GM10266 (cell line): ENCODE results near the gene SIN3B.

Experiments
- DNase-seq: peaks from one replicate; pipeline ENCODE4 v3.0.0; 2012; ENCODE audit errors: extremely low spot score
- TF ChIP-seq, protein P1 (sequence below): IDR thresholded peaks from 2 replicates; pipeline ENCODE4 v1.5.1; 2012; ENCODE audit warnings: mild to moderate bottlenecking, low read depth; ENCODE audit not compliant: control insufficient read depth, insufficient read depth; ENCODE audit errors: missing control alignments

The SIN3B gene

DNA sequence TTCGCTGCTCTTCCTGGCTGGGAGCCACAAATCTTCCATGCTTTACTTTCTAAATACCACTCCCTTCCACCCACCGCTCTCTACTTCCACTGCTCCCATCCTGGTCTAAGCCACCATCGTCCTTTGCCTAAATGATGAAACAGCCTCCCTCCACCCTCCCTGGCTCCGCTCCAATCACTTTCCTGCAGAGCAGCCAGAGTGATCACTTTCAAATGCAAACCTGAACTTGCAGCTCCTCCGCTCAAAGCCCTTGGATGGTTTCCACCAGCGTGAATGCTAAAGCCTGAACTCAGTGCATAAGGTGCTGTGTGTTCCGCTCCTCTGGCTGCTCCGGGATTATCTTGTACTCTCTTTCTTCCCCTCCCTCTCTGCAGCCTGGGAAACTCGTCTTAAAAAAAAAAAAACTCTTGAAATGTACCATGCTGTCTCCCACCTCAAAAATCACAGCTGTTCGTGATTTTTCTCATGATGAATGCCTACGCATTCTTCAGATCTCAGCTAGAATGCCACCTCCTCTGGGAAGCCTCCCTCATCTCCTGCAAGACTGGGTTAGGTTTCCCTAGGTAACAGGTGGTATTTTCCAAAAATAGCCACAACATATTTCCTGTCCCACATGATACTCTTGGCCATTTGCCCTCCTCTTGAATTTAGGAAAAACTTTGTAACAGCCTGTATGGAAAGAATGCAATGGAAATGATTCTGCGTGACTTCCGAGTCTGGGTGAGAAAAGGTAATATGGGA, 3.7 kb upstream of the SIN3B start:
- TF ChIP-seq, protein P1, sequence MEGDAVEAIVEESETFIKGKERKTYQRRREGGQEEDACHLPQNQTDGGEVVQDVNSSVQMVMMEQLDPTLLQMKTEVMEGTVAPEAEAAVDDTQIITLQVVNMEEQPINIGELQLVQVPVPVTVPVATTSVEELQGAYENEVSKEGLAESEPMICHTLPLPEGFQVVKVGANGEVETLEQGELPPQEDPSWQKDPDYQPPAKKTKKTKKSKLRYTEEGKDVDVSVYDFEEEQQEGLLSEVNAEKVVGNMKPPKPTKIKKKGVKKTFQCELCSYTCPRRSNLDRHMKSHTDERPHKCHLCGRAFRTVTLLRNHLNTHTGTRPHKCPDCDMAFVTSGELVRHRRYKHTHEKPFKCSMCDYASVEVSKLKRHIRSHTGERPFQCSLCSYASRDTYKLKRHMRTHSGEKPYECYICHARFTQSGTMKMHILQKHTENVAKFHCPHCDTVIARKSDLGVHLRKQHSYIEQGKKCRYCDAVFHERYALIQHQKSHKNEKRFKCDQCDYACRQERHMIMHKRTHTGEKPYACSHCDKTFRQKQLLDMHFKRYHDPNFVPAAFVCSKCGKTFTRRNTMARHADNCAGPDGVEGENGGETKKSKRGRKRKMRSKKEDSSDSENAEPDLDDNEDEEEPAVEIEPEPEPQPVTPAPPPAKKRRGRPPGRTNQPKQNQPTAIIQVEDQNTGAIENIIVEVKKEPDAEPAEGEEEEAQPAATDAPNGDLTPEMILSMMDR: no peak
- no peak for DNase-seq

DNA sequence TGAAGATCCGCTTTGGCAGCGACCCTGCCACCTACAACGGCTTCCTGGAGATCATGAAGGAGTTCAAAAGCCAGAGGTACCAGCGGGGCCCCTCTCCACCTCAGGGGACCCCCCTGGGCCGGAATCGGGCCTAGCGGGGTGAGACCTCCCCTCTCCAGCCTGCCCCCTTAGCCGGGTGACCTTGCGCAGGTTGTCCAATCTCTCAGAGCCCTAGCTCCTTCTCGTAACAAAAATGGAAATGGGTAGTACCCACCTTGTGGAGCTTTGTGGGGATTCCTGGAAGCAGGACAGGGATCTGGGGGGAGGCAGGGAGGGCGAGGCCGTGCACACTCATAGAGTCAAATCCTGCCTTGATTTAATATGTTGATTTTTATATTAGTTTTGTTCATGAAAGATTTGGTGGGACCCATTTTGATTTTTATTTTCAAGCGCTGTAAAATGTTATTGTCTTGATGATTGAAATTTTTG, 658 bp downstream of the SIN3B start:
- DNase-seq: no peak

DNA sequence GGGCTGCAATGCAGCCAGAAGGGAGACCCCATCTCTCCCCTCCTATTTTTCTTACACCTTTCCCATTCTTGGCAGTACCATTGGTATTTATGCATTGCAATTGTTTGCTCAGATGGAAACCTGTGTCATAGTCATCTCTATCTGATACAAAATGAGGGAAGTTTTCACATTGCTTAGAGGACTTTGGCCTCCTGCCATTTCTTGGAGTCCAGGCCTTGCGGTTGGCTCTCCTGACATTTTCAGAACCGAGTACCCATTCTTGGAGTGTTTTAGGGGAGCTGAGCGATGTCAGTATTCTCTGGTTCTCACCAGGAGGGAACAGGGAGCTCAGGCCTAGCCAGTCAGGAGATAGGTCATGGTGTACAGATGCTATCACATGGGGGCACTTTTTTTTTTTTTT, 1.5 kb downstream of the SIN3B start:
- DNase-seq: no peak
- TF ChIP-seq, protein P1: no peak

More for the DNA sequence above, 658 bp downstream of the SIN3B start:
- TF ChIP-seq, protein P1: no peak

DNA sequence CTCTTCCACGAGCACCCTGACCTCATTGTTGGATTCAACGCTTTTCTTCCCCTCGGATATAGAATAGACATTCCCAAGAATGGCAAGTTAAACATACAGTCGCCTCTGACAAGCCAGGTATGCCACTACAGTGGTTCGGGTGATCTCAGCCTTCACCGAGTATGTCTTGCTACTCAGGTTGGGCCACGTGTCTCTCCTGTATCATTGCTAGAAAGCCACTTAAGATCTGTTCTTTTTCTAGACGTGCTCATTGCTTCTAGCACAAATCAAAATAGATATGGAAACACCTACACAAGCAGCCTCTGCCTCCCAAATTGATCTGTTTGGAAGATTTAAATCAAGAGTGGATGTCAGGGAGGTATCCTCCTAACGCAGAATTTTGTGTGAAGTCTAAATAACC, 2.3 kb downstream of the SIN3B start:
- DNase-seq: no peak
- TF ChIP-seq, protein P1: no peak

DNA sequence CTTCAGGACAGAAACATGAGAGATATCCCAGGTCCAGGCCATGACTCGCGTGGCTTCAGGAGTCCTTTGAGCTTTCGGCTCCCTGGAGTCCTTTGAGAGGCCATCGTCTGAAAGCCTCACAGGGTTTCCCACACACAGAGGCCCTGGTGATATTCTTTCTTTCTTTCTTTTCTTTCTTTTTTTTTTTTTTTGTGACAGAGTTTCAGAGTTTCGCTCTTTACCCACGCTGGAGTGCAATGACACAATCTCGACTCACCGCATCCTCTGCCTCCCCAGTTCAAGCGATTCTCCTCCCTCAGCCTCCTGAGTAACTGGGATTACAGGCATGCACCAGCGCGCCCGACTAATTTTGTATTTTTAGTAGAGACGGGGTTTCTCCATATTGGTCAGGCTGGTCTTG, 5.5 kb downstream of the SIN3B start:
- TF ChIP-seq, protein P1: no peak

DNA sequence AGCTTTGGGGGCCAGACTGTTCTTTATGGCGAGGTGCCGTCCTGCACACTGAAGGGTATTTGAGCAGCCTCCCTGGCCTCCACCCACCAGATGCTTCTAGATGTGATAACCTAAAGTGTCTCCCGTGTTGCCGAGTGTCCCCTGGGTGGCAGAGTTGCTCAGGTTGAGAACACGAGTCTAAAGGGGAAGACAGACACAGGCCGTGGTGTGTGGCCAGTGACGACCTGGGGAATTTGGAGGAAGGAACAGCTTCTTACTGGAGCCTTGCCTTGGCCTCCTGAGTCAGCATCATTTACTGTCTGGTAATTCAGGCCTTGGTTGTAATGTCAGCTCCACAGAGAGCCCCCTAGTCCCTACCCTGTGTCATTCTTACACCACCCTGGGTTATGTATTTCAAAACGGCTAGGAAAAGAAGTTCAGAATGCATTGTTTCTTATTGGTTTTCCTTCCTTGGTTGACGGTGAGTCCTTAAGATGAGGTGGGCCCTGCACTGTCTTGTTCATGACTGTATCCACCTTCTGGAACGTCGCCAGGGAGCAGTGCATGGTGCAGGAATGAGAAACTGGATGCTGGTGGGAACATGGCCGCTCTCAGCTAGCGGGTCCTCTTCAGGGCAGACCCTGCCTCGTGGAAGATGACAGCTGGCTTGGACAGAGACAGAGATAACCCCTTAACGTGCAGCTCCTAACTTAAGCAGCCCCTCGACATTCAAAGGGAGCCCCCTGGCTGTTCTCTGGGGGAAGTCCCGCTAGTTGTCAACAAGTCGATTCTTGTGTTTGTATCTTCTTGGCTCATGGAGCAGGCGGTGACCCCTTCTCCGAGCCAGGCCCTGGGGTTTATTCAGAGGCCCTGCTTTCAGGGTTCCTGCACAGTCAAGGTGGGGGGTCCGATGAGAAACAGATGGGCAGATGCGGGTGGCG, 7.2 kb downstream of the SIN3B start:
- peak; percentile 74 for DNase-seq
- TF ChIP-seq, protein P1: peak; percentile 54

More for the DNA sequence above, 5.5 kb downstream of the SIN3B start:
- no peak for DNase-seq
